HEK293 (cell line): Measurements from ENCODE around the gene MLLT6.

Experiments
- CTCF ChIA-PET: fragments of 350-600 bp; formaldehyde crosslinking; extraction: SDS; loops from one replicate; lab custom pipeline; 2021; ENCODE audit warnings: antibody characterized with exemption; lab: Yijun Ruan, JAX
- POLR2A ChIA-PET: fragments of 300-600 bp; formaldehyde crosslinking; extraction: SDS; loops from one replicate; lab custom pipeline; 2020; ENCODE audit warnings: antibody characterized with exemption, inconsistent platforms; lab: Yijun Ruan, JAX
- H3K27ac ChIP-seq: fragments of 200-500 bp; sonication (Bioruptor generic); 2 replicates; pipeline ENCODE4 v1.5.1; 2014; ENCODE audit warnings: low read depth, low read length, control low read depth, inconsistent platforms; ENCODE audit errors: extremely low read depth
- H3K36me3 ChIP-seq, 2 experiments: fragments of 200-500 bp in 1 of 2; sonication (Bioruptor generic) in 1 of 2; 1 replicate in 1 of 2; 2 replicates in 1 of 2; pipeline ENCODE4 v1.5.1; 2014 to 2017; ENCODE audit warnings: inconsistent platforms in 2 of 2, low read length in 2 of 2; ENCODE audit not compliant: control insufficient read depth in 2 of 2, insufficient read depth in 1 of 2
- H3K4me1 ChIP-seq: fragments of 200-500 bp; sonication (Bioruptor generic); 2 replicates; pipeline ENCODE4 v1.5.1; 2014; ENCODE audit warnings: mild to moderate bottlenecking, low read length, inconsistent platforms; ENCODE audit not compliant: control insufficient read depth, insufficient read depth
- H3K4me3 ChIP-seq: 2 replicates; pipeline ENCODE4 v1.5.1; 2011; ENCODE audit warnings: low read depth, mild to moderate bottlenecking, control low read depth, low read length, moderate library complexity
- H3K9me3 ChIP-seq: fragments of 200-500 bp; sonication (Bioruptor generic); 2 replicates; pipeline ENCODE4 v1.5.1; 2014; ENCODE audit warnings: low read depth, low read length, inconsistent platforms; ENCODE audit not compliant: control insufficient read depth, insufficient read depth
- INSM2 ChIP-seq: fragments of 450-650 bp; formaldehyde crosslinking; IDR thresholded peaks from 2 replicates; pipeline ENCODE4 v1.5.1; 2016; ENCODE audit warnings: missing biosample characterization, missing genetic modification characterization
- OVOL3 ChIP-seq: fragments of 450-650 bp; formaldehyde crosslinking; IDR thresholded peaks from 2 replicates; pipeline ENCODE4 v1.5.1; 2016; ENCODE audit warnings: missing biosample characterization, missing genetic modification characterization
- PATZ1 ChIP-seq: fragments of 450-650 bp; formaldehyde crosslinking; IDR thresholded peaks from 2 replicates; pipeline ENCODE4 v1.5.1; 2016; ENCODE audit warnings: missing biosample characterization, missing genetic modification characterization
- SCRT2 ChIP-seq: fragments of 450-650 bp; formaldehyde crosslinking; IDR thresholded peaks from 2 replicates; pipeline ENCODE4 v1.5.1; 2016; ENCODE audit warnings: missing biosample characterization, missing genetic modification characterization
- TCF7L2 ChIP-seq: IDR thresholded peaks from 2 replicates; pipeline ENCODE4 v1.6.1; 2011; ENCODE audit warnings: low read depth, mild to moderate bottlenecking, inconsistent platforms, low read length, moderate library complexity, borderline replicate concordance
- TSHZ1 ChIP-seq: fragments of 450-650 bp; formaldehyde crosslinking; IDR thresholded peaks from 2 replicates; pipeline ENCODE4 v1.5.1; 2016; ENCODE audit warnings: missing biosample characterization, missing genetic modification characterization, borderline replicate concordance
- ZFP37 ChIP-seq: fragments of 450-650 bp; formaldehyde crosslinking; IDR thresholded peaks from 2 replicates; pipeline ENCODE4 v1.5.1; 2016; ENCODE audit warnings: missing biosample characterization, missing genetic modification characterization
- ZFP41 ChIP-seq: fragments of 450-650 bp; formaldehyde crosslinking; IDR thresholded peaks from 2 replicates; pipeline ENCODE4 v1.5.1; 2016; ENCODE audit warnings: missing biosample characterization, missing genetic modification characterization, borderline replicate concordance
- ZNF10 ChIP-seq: fragments of 450-650 bp; formaldehyde crosslinking; IDR thresholded peaks from 2 replicates; pipeline ENCODE4 v1.5.1; 2017; ENCODE audit warnings: missing biosample characterization, missing genetic modification characterization
- ZNF24 ChIP-seq: fragments of 450-650 bp; formaldehyde crosslinking; IDR thresholded peaks from 2 replicates; pipeline ENCODE4 v1.5.1; 2016; ENCODE audit warnings: missing biosample characterization, missing genetic modification characterization
- ZNF248 ChIP-seq: fragments of 450-650 bp; formaldehyde crosslinking; IDR thresholded peaks from 2 replicates; pipeline ENCODE4 v1.5.1; 2017; ENCODE audit warnings: missing biosample characterization, missing genetic modification characterization
- ZNF274 ChIP-seq, 2 experiments: fragments of 200-500 bp in 1 of 2; fragments of 450-650 bp in 1 of 2; sonication (Bioruptor generic) in 1 of 2; formaldehyde crosslinking in 1 of 2; IDR thresholded peaks; 2 replicates each; pipeline versions ENCODE4 v1.5.1 to v1.6.1; 2014 to 2016; ENCODE audit warnings: borderline replicate concordance in 1 of 2, inconsistent platforms in 1 of 2, low read length in 1 of 2, missing biosample characterization in 1 of 2, missing genetic modification characterization in 1 of 2
- ZNF449 ChIP-seq: fragments of 450-650 bp; formaldehyde crosslinking; IDR thresholded peaks from 2 replicates; pipeline ENCODE4 v1.5.1; 2017; ENCODE audit warnings: missing biosample characterization, mild to moderate bottlenecking, missing genetic modification characterization, moderate library complexity
- ZNF514 ChIP-seq: fragments of 450-650 bp; formaldehyde crosslinking; IDR thresholded peaks from 2 replicates; pipeline ENCODE4 v1.5.1; 2016; ENCODE audit warnings: missing biosample characterization, missing genetic modification characterization
- ZNF518A ChIP-seq: fragments of 450-650 bp; formaldehyde crosslinking; conservative IDR thresholded peaks from 2 replicates; pipeline ENCODE4 v1.5.1; 2016; ENCODE audit warnings: low read depth, missing biosample characterization, missing genetic modification characterization
- ZNF837 ChIP-seq: fragments of 450-650 bp; formaldehyde crosslinking; IDR thresholded peaks from 2 replicates; pipeline ENCODE4 v1.5.1; 2016; ENCODE audit warnings: missing biosample characterization, missing genetic modification characterization

MLLT6 gene

GRCh38 chr17:38721802-38722201 is 16.7 kb downstream of the MLLT6 start:
- H3K9me3 ChIP-seq, result no peaks in the 10 kb centered on the region
- H3K36me3 ChIP-seq, result peaks cover 3 to 62% of the 10 kb centered on the region in 2 experiments; a peak in 2 of 3 replicates
- no peak for TF ChIP-seq OVOL3 (tag by site-specific recombination)
- no peak for TF ChIP-seq SCRT2 (tag by site-specific recombination)
- no peak for TF ChIP-seq PATZ1 (tag by site-specific recombination)
- TF ChIP-seq ZNF518A (tag by site-specific recombination), result no peak
- no peak for TF ChIP-seq ZNF248 (tag by site-specific recombination)
- TF ChIP-seq ZNF837 (tag by site-specific recombination), result no peak
- TF ChIP-seq ZNF274 (IDR thresholded peaks at IDR 0.05; ENCODE audit: low read length), result no peak
- no peak for TF ChIP-seq ZNF274 (tag by site-specific recombination; IDR thresholded peaks at IDR 0.05; ENCODE audit: borderline replicate concordance)
- no peak for TF ChIP-seq ZNF514
- no peak for TF ChIP-seq ZFP41 (tag by site-specific recombination)
- TF ChIP-seq INSM2 (tag by site-specific recombination), result no peak
- no peak for TF ChIP-seq ZFP37 (tag by site-specific recombination)
- no peak for TF ChIP-seq ZNF24
- TF ChIP-seq TCF7L2, result no peak
- TF ChIP-seq ZNF10, result no peak
- no peak for TF ChIP-seq ZNF449 (tag by site-specific recombination)
- no peak for TF ChIP-seq TSHZ1
- H3K4me1 ChIP-seq, result no peaks in the 10 kb centered on the region
- POLR2A ChIA-PET, result no interaction called here
- no peak overlapping the region for H3K27ac ChIP-seq
- no peak overlapping the region for H3K4me3 ChIP-seq
- CTCF ChIA-PET, result interaction anchor here (0.6 kb wide), 1 partner anchor 9 kb away, joined by 4 read pairs; no protein-coding TSS in a partner anchor
